Left cardiac atrium (tissue), 4 donors: ENCODE data around the gene PEA15. TPM values are rescaled to one million over a fixed set of nuclear protein-coding genes. Genes with fewer than 3 reads are reported as not detected.
A peak's percentile ranks its signal among the peaks of the same experiment; 100 is the strongest.

Source experiments
- ATAC-seq, 2 donors: fragments of 200-7000 bp; cut with Tn5 transposase; one replicate each; pipeline ENCODE4 v1.9.1; 2020; ENCODE audit warnings: mild to moderate bottlenecking in 2 of 2, moderate library complexity in 2 of 2
- DNase-seq: peaks from one replicate; pipeline ENCODE4 v3.0.0-alpha.2; 2020
- intact Hi-C, 2 donors: fragments of 100-400 bp; cut with DNase I; formaldehyde crosslinking; loops; one replicate each; pipeline versions ENCODE4 v1.14.1 to v1.15.1; 2022 to 2023
- long read RNA-seq: library from polyadenylated mRNA; unstranded; transcript quantifications from one replicate; pipeline ENCODE4 v2.0.0, GENCODE V29; 2021
- total RNA-seq, 2 donors: library from RNA; stranded (reverse); fragmentation: NEBNext Ultra II Directional; extraction: Animal tissue kit (Norgen Biotek cat#: 25700); gene quantifications; one replicate each; pipeline ENCODE4 v1.2.1, GENCODE V29; 2021
- donor health status: DM: no; HTN: yes; CAD: no.
- donor health status: DM: no; HTN: yes; CAD: no; lungs with severe emphysema.
- donor health status: DM: yes; HTN: yes; CAD: no.
- donor health status: Dilated cardiomyopathy.

The PEA15 gene, protein sequence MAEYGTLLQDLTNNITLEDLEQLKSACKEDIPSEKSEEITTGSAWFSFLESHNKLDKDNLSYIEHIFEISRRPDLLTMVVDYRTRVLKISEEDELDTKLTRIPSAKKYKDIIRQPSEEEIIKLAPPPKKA
- total RNA-seq: 100 to 1,000 TPM; 188 to 189 TPM
- long read RNA-seq, transcript PEA15-201 (4 exons, 2,471 nt): major isoform, 79 of 114 reads
- long read RNA-seq, partial matches to known transcripts: 27 of 114 reads
- long read RNA-seq, other reads (novel, unspliced or antisense): 4 of 114 reads

DNA sequence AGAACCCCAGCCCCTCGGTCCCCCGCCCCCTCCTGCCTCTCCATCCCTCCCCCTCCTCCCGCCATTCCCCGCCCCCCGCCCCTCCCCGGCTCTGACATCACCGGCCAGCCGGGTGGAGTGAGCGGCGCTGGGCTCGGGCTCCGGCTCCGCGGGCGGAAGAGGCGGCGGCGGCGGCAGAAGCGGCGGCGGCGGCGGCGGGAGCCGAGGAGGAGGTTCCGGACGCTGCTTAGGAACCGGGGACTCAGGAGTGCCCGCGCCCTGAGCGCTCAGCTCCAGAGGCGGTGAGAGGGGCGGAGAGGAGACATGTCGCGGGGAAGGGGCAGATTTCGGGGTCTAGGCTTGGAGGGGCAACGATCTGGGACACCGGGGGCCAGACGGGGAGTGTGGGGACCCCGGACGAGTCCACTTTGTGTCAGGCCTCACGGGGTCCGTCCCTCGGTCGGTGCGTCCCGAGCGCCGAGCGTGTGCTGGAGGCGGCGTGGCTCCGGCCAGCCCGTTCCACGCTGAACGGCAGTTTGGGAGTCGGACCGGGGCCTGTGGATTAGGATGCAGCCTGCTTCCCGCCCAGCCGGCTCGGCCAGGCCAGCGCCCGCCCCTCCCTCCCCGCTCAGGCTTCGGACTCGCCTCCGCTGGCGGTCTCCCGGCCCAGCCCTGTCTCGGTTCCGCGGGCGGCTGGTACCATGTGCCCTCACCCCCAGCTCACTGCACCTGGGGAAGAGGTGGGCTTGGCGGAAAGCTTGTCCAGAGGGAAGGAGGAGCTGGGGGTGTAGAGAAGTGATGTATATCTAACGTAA lies at the start of gene PEA15:
Gene PEA15, plus strand, starts transcription at position 143 of the 794 bp plus-strand sequence. CDS start 6,161 bp downstream, outside the sequence.
- ATAC-seq (peak; percentile 87 to 90), DNase-seq (peak; percentile 86)
- intact Hi-C loops: loop anchor here in 1 of 2 donors (5.0 kb wide), 1 partner anchor 42 kb away; no protein-coding TSS in a partner anchor

DNA sequence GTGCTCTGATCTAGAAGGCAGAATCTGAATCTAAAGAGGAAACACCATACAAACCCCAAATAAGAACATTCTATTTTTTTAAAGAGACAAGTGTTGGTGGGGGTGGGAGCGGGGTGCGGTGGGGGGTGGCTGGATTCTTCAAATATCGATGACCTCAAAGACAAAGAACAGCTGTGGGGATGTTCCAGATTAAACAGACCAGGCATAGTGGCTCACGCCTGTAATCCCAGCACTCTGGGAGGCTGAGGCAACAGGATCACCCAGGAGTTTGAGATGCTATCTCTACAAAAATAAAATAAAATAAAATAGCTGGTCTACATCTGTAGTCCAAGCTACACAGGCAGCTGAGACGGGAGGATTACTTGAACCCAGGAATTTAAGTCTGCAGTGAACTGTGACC lies 48.8 kb upstream of the PEA15 start:
- intact Hi-C loops: no loop called here
- DNase-seq (no peak), ATAC-seq (no peak)

DNA sequence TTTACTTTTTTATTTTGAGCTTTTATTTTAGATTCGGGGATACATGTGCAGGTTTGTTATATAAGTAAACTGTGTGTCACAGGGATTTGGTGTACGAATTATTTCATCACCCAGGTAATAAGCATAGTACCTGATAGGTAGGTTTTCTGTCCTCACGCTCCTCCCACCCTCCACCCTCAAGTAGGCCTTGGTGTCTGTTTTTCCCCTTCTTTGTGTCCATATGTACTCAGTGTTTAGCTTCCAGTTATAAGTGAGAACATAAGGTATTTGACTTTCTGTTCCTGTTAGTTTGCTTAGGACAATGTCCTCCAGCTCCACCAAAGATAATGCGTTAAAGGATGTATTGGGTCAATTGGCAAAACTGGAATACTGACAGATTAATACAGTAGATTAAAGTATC lies 48.0 kb upstream of the PEA15 start:
- intact Hi-C loops: no loop called here
- no peak for ATAC-seq
- DNase-seq: no peak

DNA sequence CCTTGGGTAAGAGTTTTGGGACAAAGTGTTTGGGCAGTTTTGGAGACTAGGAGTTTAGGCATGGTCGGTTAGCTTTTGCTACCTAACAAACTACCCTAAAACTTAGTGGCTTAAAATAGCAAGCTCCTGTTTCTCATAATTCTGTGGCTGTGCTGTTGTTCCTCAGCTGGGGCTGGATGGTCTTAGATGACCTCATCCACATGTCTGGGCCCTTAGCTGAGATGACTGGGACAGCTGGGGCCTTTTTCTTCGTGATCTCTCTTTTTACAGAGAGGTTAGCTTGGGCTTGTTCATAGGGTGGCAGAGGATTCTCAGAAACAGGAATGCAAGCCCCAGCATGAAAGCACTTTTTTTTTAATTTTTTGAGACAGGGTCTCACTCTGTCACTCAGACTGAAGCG lies 47.2 kb upstream of the PEA15 start:
- intact Hi-C loops: no loop called here
- ATAC-seq (no peak), DNase-seq (no peak)

DNA sequence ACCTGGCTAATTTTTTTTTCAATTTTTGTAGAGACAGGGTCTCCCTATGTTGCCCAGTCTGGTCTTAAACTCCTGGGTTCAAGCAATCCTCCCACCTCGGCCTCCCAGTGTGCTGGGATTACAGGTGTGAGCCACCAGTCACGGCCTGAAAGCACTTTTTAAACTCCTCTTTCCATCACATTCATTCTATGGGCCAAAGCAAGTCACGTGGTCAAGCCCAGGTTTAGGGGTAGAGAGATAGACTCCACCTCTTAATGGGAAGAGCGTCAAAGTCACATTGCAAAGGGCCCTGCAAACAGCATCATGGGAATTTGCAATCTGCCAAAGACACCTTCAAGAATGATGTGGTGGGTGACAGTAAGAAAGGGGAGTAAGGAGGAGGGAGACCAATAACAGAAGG lies 46.6 kb upstream of the PEA15 start:
- intact Hi-C loops: no loop called here
- ATAC-seq: no peak

DNA sequence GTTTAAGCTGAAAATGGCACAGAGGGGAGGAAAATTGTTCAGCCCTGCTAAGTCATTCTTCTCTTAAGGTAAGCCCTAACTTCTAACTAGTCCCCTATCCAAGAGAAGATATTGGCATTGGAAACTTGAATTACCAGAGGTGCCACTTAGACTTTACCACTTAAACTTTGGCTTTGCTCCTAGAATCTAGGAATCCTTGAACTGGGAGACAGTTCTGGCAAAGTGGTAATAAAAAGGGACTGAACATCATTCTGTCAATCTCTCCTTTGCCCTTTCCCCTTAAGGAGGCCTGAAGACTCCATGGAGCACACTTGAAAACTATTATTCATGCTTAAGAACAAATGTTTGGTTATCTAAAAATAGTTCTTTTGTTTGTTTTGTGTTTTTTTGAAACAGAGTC lies 45.3 kb upstream of the PEA15 start:
- no peak for DNase-seq
- intact Hi-C loops: no loop called here
- ATAC-seq: peak in 1 of 2 donors; percentile 16

More for the DNA sequence above, 46.6 kb upstream of the PEA15 start:
- no peak for DNase-seq

DNA sequence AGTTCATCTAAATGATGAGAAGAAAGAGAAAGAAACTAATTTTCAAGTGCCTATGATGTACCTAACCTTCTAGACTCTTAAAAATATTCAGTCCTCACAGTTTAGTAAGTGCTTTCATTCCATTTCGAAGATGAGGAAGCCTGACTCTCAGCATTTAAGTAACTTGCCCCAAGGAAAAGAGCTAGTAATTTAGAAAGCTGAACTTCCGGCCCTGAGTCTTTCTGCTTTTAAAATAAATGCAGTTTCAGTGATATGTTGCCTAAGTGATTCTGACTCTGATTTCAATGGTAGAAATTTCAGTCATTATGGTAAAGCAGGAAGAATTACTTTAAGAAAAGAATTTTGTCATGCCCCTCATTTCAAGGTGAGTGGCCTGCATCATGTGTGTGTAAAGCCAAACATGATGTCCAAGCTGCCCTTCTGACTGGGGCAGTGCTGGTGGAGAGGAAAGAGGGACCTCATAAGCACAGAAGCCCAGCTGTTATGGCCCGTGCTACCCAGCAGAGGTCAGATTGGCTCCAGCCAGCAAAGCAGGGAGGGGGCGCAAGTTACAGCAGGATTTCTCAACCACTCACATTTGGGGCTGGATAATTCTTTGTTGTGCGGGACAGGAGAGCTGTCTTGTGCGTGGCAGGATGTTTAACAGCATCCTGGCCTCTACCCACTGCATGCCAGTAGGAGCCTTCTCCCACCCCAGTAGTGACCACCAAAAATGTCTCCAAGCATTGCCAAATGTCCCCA lies 43.0 kb upstream of the PEA15 start:
- intact Hi-C loops: no loop called here
- ATAC-seq (peak; percentile 65 to 71), DNase-seq (no peak)

DNA sequence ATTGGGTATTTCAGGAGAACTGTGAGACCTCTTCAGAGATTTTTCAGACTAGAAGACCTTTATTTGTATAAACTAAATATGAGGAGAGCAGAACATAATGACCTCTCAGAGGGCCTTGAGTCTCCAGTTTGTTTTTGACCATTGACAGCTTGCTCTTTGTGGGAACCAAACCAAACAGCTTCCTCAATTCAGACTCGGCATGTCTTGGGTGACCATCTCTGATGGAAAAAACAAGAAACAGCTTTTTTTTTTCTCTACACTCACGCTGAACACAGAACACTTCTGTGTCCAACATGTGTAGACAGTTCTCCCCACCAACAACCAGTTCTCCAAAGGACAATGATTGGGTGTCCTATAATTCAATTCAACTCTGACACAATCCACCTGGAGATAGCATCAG lies 42.3 kb upstream of the PEA15 start:
- no peak for ATAC-seq
- intact Hi-C loops: no loop called here
- no peak for DNase-seq

DNA sequence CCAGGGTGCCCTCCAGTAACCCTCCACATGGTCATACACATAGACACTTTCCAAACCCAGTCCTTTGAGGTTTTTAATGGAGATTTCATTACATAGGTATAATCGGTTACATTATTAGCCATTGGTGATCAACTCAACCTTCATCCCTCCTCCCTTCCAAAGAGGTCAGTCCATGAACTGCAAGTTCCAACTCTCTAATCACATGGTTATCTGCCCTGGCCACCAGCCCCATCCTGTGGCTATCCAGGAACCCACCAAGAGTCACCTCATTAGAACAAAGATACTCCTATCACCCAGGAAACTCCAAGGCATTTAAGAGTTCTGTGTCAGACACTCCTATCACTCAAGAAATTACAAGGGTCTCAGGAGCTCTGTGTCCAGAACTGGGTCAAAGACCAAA lies 41.6 kb upstream of the PEA15 start:
- no peak for DNase-seq
- no peak for ATAC-seq
- intact Hi-C loops: no loop called here

DNA sequence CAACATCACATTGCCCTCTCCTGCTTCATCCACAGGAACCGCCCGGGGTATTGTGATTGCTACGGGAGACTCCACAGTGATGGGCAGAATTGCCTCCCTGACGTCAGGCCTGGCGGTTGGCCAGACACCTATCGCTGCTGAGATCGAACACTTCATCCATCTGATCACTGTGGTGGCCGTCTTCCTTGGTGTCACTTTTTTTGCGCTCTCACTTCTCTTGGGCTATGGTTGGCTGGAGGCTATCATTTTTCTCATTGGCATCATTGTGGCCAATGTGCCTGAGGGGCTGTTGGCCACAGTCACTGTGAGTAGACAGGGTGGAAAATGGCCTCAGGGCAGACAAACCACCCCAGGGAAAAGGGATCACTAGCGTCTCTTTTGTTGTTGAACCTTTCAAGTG lies 41.1 kb upstream of the PEA15 start:
- intact Hi-C loops: no loop called here
- ATAC-seq (no peak), DNase-seq (no peak)

DNA sequence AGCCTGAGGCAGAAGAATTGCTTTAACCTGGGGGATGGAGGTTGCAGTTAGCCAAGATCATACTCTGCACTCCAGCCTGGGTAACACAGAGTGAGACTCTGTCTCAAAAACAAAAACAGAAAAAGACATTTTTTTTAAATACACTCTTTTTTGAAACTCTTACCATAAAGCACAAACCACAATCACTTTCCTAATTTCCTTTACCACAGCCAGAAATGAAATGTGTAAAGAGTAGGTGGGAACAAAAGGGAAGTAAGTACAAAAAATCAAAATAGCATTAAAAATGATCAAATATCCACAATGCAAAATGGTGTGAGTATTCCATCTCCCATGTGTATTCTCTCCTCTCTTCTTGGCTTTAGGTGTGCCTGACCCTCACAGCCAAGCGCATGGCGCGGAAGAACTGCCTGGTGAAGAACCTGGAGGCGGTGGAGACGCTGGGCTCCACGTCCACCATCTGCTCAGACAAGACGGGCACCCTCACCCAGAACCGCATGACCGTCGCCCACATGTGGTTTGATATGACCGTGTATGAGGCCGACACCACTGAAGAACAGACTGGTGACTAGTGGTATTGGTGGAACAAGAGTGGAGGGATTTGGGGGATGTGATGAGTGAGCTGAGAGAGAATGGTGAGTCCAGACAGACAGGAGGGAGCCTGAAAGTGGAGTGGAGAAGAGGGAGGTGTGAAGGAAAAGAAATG lies 38.9 kb upstream of the PEA15 start:
- DNase-seq (no peak), ATAC-seq (no peak)
- intact Hi-C loops: no loop called here

DNA sequence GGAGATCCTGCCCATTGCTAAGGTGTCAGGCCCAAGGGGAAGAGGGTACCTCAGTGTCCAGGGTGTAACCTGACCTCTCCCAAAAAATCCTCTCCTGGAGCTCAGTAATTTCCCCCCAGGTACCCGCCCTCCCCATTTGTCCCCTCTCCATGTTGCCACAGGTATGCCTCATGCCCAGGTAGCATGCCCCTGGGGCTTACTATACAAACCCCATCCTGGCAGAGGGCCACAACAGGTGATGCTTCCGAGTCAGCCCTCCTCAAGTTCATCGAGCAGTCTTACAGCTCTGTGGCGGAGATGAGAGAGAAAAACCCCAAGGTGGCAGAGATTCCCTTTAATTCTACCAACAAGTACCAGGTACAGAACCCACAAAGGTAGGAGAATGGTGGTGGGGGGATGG lies 38.1 kb upstream of the PEA15 start:
- intact Hi-C loops: no loop called here
- DNase-seq (no peak), ATAC-seq (no peak)

DNA sequence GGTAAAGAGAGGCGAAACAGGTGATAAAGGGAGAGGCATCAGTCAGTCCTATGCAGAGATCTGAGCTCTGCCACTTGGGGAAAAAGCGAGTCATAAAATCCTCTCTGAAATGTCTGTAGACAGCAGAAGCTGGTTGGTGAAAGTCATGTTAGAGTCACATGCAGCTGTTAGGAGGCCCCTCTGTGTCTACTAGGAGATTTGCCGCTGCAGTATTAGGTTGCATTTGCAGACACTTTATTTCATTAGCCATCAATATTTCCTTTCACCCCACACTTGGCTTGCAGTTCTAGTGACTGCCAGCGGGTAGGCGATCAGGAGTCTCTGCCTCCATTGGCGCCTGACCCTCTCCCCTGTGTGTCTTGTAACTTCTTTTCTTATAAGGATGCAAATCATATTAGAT lies 37.6 kb upstream of the PEA15 start:
- ATAC-seq: no peak
- intact Hi-C loops: no loop called here
- no peak for DNase-seq

DNA sequence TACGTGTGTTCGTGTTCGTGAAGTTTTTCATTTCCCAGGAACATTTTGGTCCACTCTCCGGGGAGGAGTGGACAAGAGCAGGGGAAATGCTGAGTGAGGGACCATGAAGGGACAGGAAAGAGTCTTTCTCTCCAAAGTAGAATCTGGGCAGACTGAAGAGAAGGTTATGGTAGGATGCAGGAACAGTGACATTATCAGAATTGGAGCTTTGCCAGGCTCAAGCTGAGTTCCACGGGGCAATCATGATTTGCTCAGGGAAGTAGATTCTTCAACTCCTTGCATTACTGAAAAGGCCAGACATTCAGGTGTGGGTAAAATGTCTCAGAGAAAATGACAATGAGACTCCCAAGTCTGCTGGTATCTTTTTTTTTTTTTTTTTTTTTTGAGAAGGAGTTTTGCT lies 37.2 kb upstream of the PEA15 start:
- ATAC-seq (no peak), DNase-seq (no peak)
- intact Hi-C loops: no loop called here

DNA sequence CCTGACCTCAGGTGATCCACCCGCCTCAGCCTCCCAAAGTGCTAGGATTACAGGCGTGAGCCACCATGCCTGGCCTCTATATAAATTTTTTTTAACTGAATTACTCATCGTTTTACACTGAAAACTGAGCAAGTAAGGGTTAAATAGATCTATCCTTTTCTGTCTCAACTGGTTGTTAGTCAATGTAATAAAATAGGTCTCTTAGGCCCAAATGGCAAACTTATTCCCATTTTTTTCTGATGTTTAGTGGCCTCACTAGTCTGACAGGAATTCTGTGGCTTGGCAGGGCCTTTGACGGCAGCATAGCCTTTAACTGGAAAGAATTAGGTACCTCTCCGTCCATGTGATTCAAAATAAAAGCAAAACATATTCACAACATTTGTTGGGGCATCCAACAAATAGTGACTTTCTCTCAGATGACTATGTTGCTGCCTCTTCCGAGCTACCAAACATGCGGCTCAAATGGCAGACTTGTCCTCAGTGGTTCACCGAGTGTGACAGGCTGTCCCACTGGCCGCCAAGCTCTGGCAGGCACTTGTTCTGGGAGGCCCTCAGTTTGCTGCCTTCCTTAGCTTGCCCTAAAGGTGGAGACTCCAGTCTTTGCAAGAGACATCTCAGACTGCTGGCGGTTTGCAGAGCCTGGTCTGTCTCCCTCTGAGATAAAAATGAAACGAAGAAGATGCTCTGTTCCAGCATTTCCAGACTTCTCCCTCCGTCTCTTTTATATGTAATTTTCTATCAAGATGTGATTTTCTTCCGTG lies 36.4 kb upstream of the PEA15 start:
- DNase-seq (no peak), ATAC-seq (no peak)
- intact Hi-C loops: no loop called here

DNA sequence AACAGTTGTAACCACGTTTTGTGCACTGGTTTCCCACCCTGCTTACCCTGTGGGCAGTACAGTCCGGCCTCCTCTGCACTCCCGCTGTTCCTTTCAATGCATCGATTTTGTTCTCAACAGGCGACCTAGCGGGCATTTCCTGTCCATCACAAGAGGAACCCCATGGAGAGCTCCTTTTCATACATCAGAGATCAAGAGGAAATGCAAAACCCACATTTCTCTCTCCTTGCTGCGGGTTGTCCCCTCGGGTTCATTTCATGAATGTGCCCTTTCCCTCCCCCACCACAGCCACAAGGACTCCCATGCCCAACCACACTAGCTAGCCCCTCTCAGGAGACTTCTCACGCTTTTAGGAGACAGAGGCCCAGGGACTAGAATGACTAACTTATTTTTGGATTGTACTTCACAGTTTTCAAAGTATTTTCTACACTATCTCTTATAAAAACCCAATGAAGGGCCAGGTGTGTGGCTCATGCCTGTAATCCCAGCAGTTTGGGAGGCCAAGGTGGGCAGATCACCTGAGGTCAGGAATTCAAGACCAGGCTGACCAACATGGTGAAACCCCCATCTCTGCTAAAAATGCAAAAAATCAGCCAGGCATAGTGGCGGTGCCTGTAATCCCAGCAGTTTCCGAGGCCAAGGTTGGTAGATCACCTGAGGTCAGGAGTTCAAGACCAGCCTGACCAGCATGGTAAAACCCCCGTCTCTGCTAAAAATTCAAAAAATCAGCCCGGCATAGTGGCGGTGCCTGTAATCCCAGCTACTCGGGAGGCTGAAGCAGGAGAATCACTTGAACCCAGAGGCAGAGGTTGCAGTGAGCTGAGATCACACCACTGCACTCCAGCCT lies 35.4 kb upstream of the PEA15 start:
- DNase-seq: no peak
- no peak for ATAC-seq
- intact Hi-C loops: no loop called here

DNA sequence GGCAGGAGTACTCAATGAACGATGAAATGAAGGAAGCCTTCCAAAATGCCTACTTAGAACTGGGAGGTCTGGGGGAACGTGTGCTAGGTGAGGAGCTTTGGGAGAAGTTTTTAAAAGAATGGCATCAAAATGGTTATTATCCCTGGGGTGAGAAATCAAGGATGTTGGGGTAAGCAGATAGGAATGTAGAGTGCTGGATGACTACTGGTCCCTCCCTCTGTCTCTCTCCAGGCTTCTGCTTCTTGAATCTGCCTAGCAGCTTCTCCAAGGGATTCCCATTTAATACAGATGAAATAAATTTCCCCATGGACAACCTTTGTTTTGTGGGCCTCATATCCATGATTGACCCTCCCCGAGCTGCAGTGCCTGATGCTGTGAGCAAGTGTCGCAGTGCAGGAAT lies 33.8 kb upstream of the PEA15 start:
- ATAC-seq (no peak), DNase-seq (no peak)
- intact Hi-C loops: no loop called here

DNA sequence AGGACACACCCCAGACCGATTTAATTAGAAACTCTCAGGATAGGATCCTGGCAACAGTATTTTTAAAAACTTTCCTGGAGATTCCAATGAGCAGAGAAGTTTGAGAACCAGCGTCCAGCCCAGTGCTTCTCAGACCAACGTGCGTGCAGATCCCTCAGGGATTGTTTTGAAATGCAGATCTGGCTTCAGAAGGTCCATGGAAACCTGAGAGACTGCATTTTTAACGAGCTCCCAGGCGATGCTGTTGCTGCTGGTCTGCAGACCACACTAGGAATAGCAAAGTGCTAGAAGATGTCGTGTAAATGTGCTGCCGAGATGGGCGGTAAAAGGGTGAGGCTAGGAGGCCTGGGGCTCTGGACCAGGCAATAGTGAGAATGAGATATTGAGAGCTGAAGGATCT lies 33.2 kb upstream of the PEA15 start:
- no peak for DNase-seq
- ATAC-seq: peak in 1 of 2 donors; percentile 38
- intact Hi-C loops: no loop called here
